8988T (cell line): Measurements from ENCODE around the gene SGPP2.
"Not testable (repeated sequence)": the region's sequence is repeated elsewhere in the genome, so short reads cannot be mapped to it uniquely, and the experiment has no call there.

Experiments used
- DNase-seq: peaks from one replicate; pipeline ENCODE4 v3.0.0; 2011

The SGPP2 gene

GRCh38 chr2:222424276-222424728 is at the start of gene SGPP2:
SGPP2 (plus strand) TSS chr2:222424543; CDS start chr2:222424603, 60 bp downstream.
- DNase-seq: peak; percentile 40

- no peak for DNase-seq
Observed at GRCh38 chr2:222375798-222376197, 48.5 kb upstream of the SGPP2 start.

- no peak for DNase-seq
Observed at GRCh38 chr2:222380456-222380855, 43.9 kb upstream of the SGPP2 start.

- DNase-seq: no peak
Observed at GRCh38 chr2:222381566-222381965, 42.8 kb upstream of the SGPP2 start.

- no peak for DNase-seq
Observed at GRCh38 chr2:222383255-222383654, 41.1 kb upstream of the SGPP2 start.

GRCh38 chr2:222391743-222392285 is 32.5 kb upstream of the SGPP2 start:
- DNase-seq: no peak

GRCh38 chr2:222393733-222394267 is 30.5 kb upstream of the SGPP2 start:
- DNase-seq: no peak

- DNase-seq: no peak
Observed at GRCh38 chr2:222398446-222398885, 25.9 kb upstream of the SGPP2 start.

GRCh38 chr2:222399038-222399783 is 25.1 kb upstream of the SGPP2 start:
- no peak for DNase-seq

GRCh38 chr2:222404151-222404905 is 20.0 kb upstream of the SGPP2 start:
- no peak for DNase-seq

GRCh38 chr2:222408684-222409083 is 15.7 kb upstream of the SGPP2 start:
- DNase-seq: no peak

- no peak for DNase-seq
Observed at GRCh38 chr2:222410534-222410933, 13.8 kb upstream of the SGPP2 start.

GRCh38 chr2:222412334-222412733 is 12.0 kb upstream of the SGPP2 start:
- not testable (repeated sequence) for DNase-seq

- no peak for DNase-seq
Observed at GRCh38 chr2:222413295-222413911, 10.9 kb upstream of the SGPP2 start.

GRCh38 chr2:222418739-222419138 is 5.6 kb upstream of the SGPP2 start:
- DNase-seq: no peak

- DNase-seq: no peak
Observed at GRCh38 chr2:222420508-222420907, 3.8 kb upstream of the SGPP2 start.

GRCh38 chr2:222421626-222422025 is 2.7 kb upstream of the SGPP2 start:
- no peak for DNase-seq

- DNase-seq: no peak
Observed at GRCh38 chr2:222423186-222423585, 1.2 kb upstream of the SGPP2 start.

- DNase-seq: no peak
Observed at GRCh38 chr2:222423632-222424275, 589 bp upstream of the SGPP2 start.

GRCh38 chr2:222424729-222425671 is 657 bp downstream of the SGPP2 start:
- no peak for DNase-seq

GRCh38 chr2:222427646-222428301 is 3.4 kb downstream of the SGPP2 start:
- DNase-seq: no peak
